PFSK-1 (cell line): Measurements from ENCODE around the gene NKAIN2.

ENCODE experiments used
- POLR2AphosphoS5 ChIP-seq: IDR thresholded peaks from 2 replicates; pipeline ENCODE4 v1.6.1; 2012; ENCODE audit warnings: low read depth, mild to moderate bottlenecking, control low read depth, low read length, moderate library complexity
- TAF1 ChIP-seq: IDR thresholded peaks from 2 replicates; pipeline ENCODE4 v1.6.1; 2012; ENCODE audit warnings: low read length, control low read depth, borderline replicate concordance; ENCODE audit not compliant: insufficient read depth

- TF ChIP-seq POLR2AphosphoS5: no peak
- no peak for TF ChIP-seq TAF1
These were observed 830.0 kb downstream of the NKAIN2 start for GRCh38 chr6:124633655-124634054.
